Renal cortex interstitium (tissue), 11 donors: ENCODE measurements around the gene SLC22A23. TPM values are rescaled to one million over a fixed set of nuclear protein-coding genes. Genes with fewer than 3 reads are reported as not detected.

ENCODE experiments used
- DNase-seq, 11 donors: peaks; one replicate each; pipeline ENCODE4 v3.0.0-alpha.2; 2013; ENCODE audit warnings: low read depth in 9 of 11, low spot score in 4 of 11; ENCODE audit errors: extremely low read depth in 1 of 11
- polyA plus RNA-seq, 3 donors: library from polyadenylated mRNA; unstranded; fragments of 120-200 nt; gene quantifications; one replicate each; pipeline ENCODE4 v1.2.1, GENCODE V29; 2013; ENCODE audit not compliant: insufficient read length in 3 of 3

SLC22A23 gene
- polyA plus RNA-seq, 3 donors = 11.2 to 15.8 (median 11.7) TPM

GRCh38 chr6:3428247-3428646 lies 28.6 kb downstream of the SLC22A23 start:
- no peak for DNase-seq

GRCh38 chr6:3427687-3428085 lies 29.2 kb downstream of the SLC22A23 start:
- DNase-seq = no peak

- DNase-seq = no peak
Observed at GRCh38 chr6:3426927-3427686, 29.7 kb downstream of the SLC22A23 start.

- DNase-seq = no peak
Observed at GRCh38 chr6:3426091-3426926, 30.5 kb downstream of the SLC22A23 start.

GRCh38 chr6:3425574-3425973 lies 31.3 kb downstream of the SLC22A23 start:
- DNase-seq = no peak

GRCh38 chr6:3424185-3424927 lies 32.5 kb downstream of the SLC22A23 start:
- no peak for DNase-seq

GRCh38 chr6:3423439-3424184 lies 33.2 kb downstream of the SLC22A23 start:
- DNase-seq = no peak

GRCh38 chr6:3422435-3423070 lies 34.3 kb downstream of the SLC22A23 start:
- no peak for DNase-seq

GRCh38 chr6:3421791-3422434 lies 34.9 kb downstream of the SLC22A23 start:
- no peak for DNase-seq

- DNase-seq = no peak
Observed at GRCh38 chr6:3421143-3421542, 35.7 kb downstream of the SLC22A23 start.

- no peak for DNase-seq
Observed at GRCh38 chr6:3419624-3420272, 37.1 kb downstream of the SLC22A23 start.

- DNase-seq = no peak
Observed at GRCh38 chr6:3418496-3419060, 38.3 kb downstream of the SLC22A23 start.

- DNase-seq = no peak
Observed at GRCh38 chr6:3417473-3417872, 39.4 kb downstream of the SLC22A23 start.

- no peak for DNase-seq
Observed at GRCh38 chr6:3415490-3415889, 41.4 kb downstream of the SLC22A23 start.

- no peak for DNase-seq
Observed at GRCh38 chr6:3415082-3415453, 41.8 kb downstream of the SLC22A23 start.

GRCh38 chr6:3414327-3415081 lies 42.3 kb downstream of the SLC22A23 start:
- no peak for DNase-seq

GRCh38 chr6:3413592-3413991 lies 43.3 kb downstream of the SLC22A23 start:
- DNase-seq = no peak
